ENCODE data around the gene ATF7IP. TPM values are rescaled to one million over a fixed set of nuclear protein-coding genes. Genes with fewer than 3 reads are reported as not detected.

Gene ATF7IP
- total RNA-seq, 1 donor from 2014 or later = 76.9 TPM

GRCh38 chr12:14548609-14549008 is 183.1 kb downstream of the ATF7IP start:
- no peak for TF ChIP-seq CTCF (IDR thresholded peaks at IDR 0.05)
- Histone ChIP-seq H3K36me3 (no peaks in the 10 kb centered on the region), H3K27me3 (ENCODE audit: low read depth) (no peaks in the 10 kb centered on the region), H3K4me1 (peaks cover 4% of the 10 kb centered on the region), H3K4me3 (no peak overlapping the region), H3K27ac (no peak overlapping the region), H3K9me3 (no peaks in the 10 kb centered on the region)
- ATAC-seq (no peak), DNase-seq (no peak)
- intact Hi-C loops (cut with DNase I) = no loop called here

Other genes starting within 250 kb of the ATF7IP start
- gene PLBD1, start 202.2 kb downstream of the ATF7IP start, total RNA-seq = 106 TPM